Fibroblast of lung (primary cell): ENCODE data around the gene CRYAA. TPM values are rescaled to one million over a fixed set of nuclear protein-coding genes. Genes with fewer than 3 reads are reported as not detected.

Experiments
- DNase-seq, 2 donors: peaks; one replicate each; pipeline versions ENCODE4 v3.0.0 to v3.0.0-alpha.2; 2010; ENCODE audit warnings: low read depth in 2 of 2
- H2AFZ ChIP-seq: 2 replicates; pipeline ENCODE4 v1.5.1; 2012; ENCODE audit warnings: low read length, control low read depth, inconsistent platforms
- H3K27ac ChIP-seq: 2 replicates; pipeline ENCODE4 v1.5.1; 2011; ENCODE audit warnings: low read length, control low read depth; ENCODE audit not compliant: insufficient read depth
- H3K27me3 ChIP-seq: 2 replicates; pipeline ENCODE4 v1.5.1; 2011; ENCODE audit warnings: mild to moderate bottlenecking, low read length; ENCODE audit not compliant: control insufficient read depth, insufficient read depth
- H3K36me3 ChIP-seq: 2 replicates; pipeline ENCODE4 v1.5.1; 2011; ENCODE audit warnings: low read length; ENCODE audit not compliant: control insufficient read depth, insufficient read depth
- H3K4me1 ChIP-seq: 2 replicates; pipeline ENCODE4 v1.5.1; 2011; ENCODE audit warnings: low read length; ENCODE audit not compliant: control insufficient read depth, insufficient read depth; ENCODE audit errors: extremely low read depth
- H3K4me2 ChIP-seq: 2 replicates; pipeline ENCODE4 v1.5.1; 2011; ENCODE audit warnings: low read length, control low read depth; ENCODE audit not compliant: insufficient read depth; ENCODE audit errors: extremely low read depth
- H3K4me3 ChIP-seq, 4 experiments: fragments of 200-600 bp in 1 of 4; sonication (generic) in 1 of 4; replicated peaks in 1 of 4; 2 replicates each; pipeline ENCODE4 v1.5.1; 2011 to 2016; ENCODE audit warnings: low read length in 4 of 4, low read depth in 3 of 4, mild to moderate bottlenecking in 3 of 4, control low read depth in 2 of 4, inconsistent platforms in 1 of 4, mixed read lengths in 1 of 4; ENCODE audit not compliant: insufficient read depth in 1 of 4; ENCODE audit errors: control extremely low read depth in 1 of 4
- H3K79me2 ChIP-seq: 2 replicates; pipeline ENCODE4 v1.5.1; 2012; ENCODE audit warnings: mild to moderate bottlenecking, low read length, inconsistent platforms; ENCODE audit not compliant: control insufficient read depth, insufficient read depth
- H3K9ac ChIP-seq: 2 replicates; pipeline ENCODE4 v1.5.1; 2011; ENCODE audit warnings: mild to moderate bottlenecking, low read length, control low read depth; ENCODE audit not compliant: insufficient read depth
- H3K9me3 ChIP-seq: 2 replicates; pipeline ENCODE4 v1.5.1; 2012; ENCODE audit warnings: low read depth, low read length; ENCODE audit not compliant: control insufficient read depth, insufficient read depth
- H4K20me1 ChIP-seq: 2 replicates; pipeline ENCODE4 v1.5.1; 2011; ENCODE audit warnings: low read length; ENCODE audit not compliant: control insufficient read depth, insufficient read depth; ENCODE audit errors: extremely low read depth
- CTCF ChIP-seq, 2 donors: IDR thresholded peaks in 1 of 2; conservative IDR thresholded peaks in 1 of 2; 1 replicate in 1 of 2; 2 replicates in 1 of 2; pipeline ENCODE4 v1.5.1; 2011 to 2012; ENCODE audit warnings: low read length in 2 of 2, control low read depth in 1 of 2, inconsistent platforms in 1 of 2, low read depth in 1 of 2, mild to moderate bottlenecking in 1 of 2
- EZH2 ChIP-seq: IDR thresholded peaks from 2 replicates; pipeline ENCODE4 v1.5.1; 2012; ENCODE audit warnings: low read length, control low read depth, mild to moderate bottlenecking; ENCODE audit errors: missing control alignments
- polyA plus RNA-seq, 2 donors: library from polyadenylated mRNA; depleted of rRNA in 1 of 2; stranded (reverse) in 1 of 2; unstranded in 1 of 2; fragments of >200 nt; gene quantifications; 2 replicates each; pipeline ENCODE4 v1.2.1, GENCODE V29; 2011 to 2012; ENCODE audit warnings: missing spikeins in 1 of 2
- total RNA-seq: library from RNA; depleted of rRNA; stranded (reverse); fragments of >200 nt; gene quantifications from 2 replicates; pipeline ENCODE4 v1.2.1, GENCODE V29; 2014

Gene CRYAA
- total and polyA plus RNA-seq, 2 donors (not counting 1 experiment from before 2014, with no cell fraction given) = not detected

DNA sequence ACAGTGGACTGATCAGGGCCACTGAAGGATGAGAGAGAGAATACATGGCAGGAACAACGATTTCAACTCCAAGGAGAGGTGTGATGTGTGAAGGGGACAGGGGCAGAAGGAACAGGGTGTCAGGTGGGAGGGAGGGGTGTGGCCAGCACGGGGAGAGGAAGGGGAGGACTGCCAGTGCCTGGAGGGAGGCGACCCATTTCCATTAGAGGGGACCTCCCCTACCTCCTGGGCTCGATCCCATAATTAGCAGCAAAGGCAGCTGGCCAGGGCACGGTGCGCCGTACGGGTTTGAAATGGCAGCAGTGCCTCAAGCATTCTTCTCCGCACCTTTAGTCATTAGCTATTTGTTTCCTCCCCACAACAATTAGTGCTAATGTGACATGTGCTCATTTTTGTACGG, 22.7 kb downstream of the CRYAA start:
- no peak overlapping the region for H3K27ac ChIP-seq
- H2AFZ ChIP-seq = no peak overlapping the region
- no peaks in the 10 kb centered on the region for H3K9me3 ChIP-seq
- H3K4me3 ChIP-seq = no peak overlapping the region
- no peak for DNase-seq
- TF ChIP-seq CTCF (conservative IDR thresholded peaks at IDR 0.05 in 1 of 2, IDR thresholded peaks at IDR 0.05 in 1 of 2; ENCODE audit: low read depth in 1 of 2, low read length in 2 of 2) = no peak
- no peaks in the 10 kb centered on the region for H3K79me2 ChIP-seq
- no peaks in the 10 kb centered on the region for H3K36me3 ChIP-seq
- no peak overlapping the region for H3K9ac ChIP-seq
- no peaks in the 10 kb centered on the region for H4K20me1 ChIP-seq
- H3K4me2 ChIP-seq = no peak overlapping the region
- H3K27me3 ChIP-seq = no peaks in the 10 kb centered on the region
- peaks cover 10% of the 10 kb centered on the region for H3K4me1 ChIP-seq

DNA sequence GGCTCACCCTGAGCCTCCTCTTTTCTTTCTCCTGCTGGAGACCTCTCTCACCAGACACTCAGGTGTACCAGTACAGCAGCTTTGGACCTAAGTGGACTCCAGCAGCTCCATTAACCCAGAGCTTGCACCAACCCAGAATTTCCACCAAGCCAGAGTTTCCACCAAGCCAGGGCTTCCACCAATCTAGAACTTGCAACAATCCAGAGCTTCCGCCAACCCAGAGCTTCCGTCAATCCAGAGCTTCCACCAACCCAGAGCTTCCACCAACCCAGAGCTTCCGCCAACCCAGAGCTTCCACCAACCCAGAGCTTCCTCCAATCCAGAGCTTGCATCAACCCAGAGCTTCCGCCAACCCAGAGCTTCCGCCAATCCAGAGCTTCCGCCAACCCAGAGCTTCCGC, 23.2 kb downstream of the CRYAA start:
- no peaks in the 10 kb centered on the region for H3K27me3 ChIP-seq
- H3K79me2 ChIP-seq = no peaks in the 10 kb centered on the region
- H3K9me3 ChIP-seq = no peaks in the 10 kb centered on the region
- H2AFZ ChIP-seq = no peak overlapping the region
- no peak overlapping the region for H3K4me3 ChIP-seq
- no peak overlapping the region for H3K9ac ChIP-seq
- H4K20me1 ChIP-seq = no peaks in the 10 kb centered on the region
- TF ChIP-seq EZH2 (no peak), CTCF (conservative IDR thresholded peaks at IDR 0.05 in 1 of 2, IDR thresholded peaks at IDR 0.05 in 1 of 2; ENCODE audit: low read depth in 1 of 2, low read length in 2 of 2) (no peak)
- H3K4me1 ChIP-seq = peaks cover 10% of the 10 kb centered on the region
- H3K27ac ChIP-seq = no peak overlapping the region
- no peak for DNase-seq
- H3K4me2 ChIP-seq = no peak overlapping the region
- H3K36me3 ChIP-seq = no peaks in the 10 kb centered on the region

- no peak overlapping the region for H2AFZ ChIP-seq
Observed at GRCh38 chr21:43192501-43193081, 23.8 kb downstream of the CRYAA start.

More at GRCh38 chr21:43192501-43193081, 23.8 kb downstream of the CRYAA start:
- Histone ChIP-seq H3K27ac (no peak overlapping the region), H3K4me2 (no peak overlapping the region), H3K36me3 (no peaks in the 10 kb centered on the region), H3K27me3 (no peaks in the 10 kb centered on the region), H3K4me3 (no peak overlapping the region), H3K9ac (no peak overlapping the region), H3K79me2 (no peaks in the 10 kb centered on the region), H3K4me1 (peaks cover 10% of the 10 kb centered on the region), H3K9me3 (no peaks in the 10 kb centered on the region), H4K20me1 (no peaks in the 10 kb centered on the region)
- TF ChIP-seq CTCF (conservative IDR thresholded peaks at IDR 0.05 in 1 of 2, IDR thresholded peaks at IDR 0.05 in 1 of 2; ENCODE audit: low read depth in 1 of 2, low read length in 2 of 2) (no peak), EZH2 (no peak)
- no peak for DNase-seq
